ENCODE results near the gene GDPD4. TPM values are rescaled to one million over a fixed set of nuclear protein-coding genes. Genes with fewer than 3 reads are reported as not detected.

Gene GDPD4
- total and polyA plus RNA-seq, 7 donors = not detected

DNA sequence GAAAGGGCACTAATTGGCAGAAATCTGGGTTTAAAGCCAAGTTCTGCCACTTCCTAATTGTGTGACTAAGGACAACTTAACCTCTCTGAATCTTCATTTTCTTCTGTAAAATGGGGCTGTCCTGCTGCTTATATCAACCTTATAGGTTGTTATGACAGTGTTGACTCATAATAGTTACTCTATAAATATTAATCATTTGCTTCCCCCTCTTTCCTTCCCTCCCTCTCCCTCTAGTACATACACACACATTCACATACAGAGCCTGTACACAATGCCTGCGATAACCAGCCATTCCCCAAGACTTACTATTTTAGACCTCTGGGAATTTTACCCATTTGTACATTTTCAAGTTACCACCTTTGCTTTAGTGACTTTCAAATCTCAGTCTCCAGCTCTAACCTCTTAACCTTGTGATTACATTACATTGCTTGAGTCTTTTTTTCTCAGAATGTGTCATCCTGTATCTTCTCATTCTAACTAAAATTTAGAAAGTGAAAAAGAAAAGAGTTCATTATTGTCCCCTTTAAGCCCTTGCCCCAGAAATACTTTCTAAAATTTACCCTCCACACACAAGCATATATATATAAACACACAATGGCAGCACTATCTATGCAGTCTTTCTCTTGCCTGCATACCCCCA is 31.9 kb downstream of the GDPD4 start:
- H3K27ac ChIP-seq = no peak overlapping the region
- H3K27me3 ChIP-seq (ENCODE audit: insufficient read depth in 3 of 3, low read length in 2 of 3) = no peaks in the 10 kb centered on the region
- no peak for DNase-seq
- H3K9me3 ChIP-seq = no peaks in the 10 kb centered on the region
- 93 to 96% (median 96%) methylated on average over 1 of the region's 1 CpG for WGBS, 3 donors
- intact Hi-C loops (cut with DNase I) = no loop called here
- no peak overlapping the region for H3K4me3 ChIP-seq
- H3K4me1 ChIP-seq = no peaks in the 10 kb centered on the region
- TF ChIP-seq, protein P1, sequence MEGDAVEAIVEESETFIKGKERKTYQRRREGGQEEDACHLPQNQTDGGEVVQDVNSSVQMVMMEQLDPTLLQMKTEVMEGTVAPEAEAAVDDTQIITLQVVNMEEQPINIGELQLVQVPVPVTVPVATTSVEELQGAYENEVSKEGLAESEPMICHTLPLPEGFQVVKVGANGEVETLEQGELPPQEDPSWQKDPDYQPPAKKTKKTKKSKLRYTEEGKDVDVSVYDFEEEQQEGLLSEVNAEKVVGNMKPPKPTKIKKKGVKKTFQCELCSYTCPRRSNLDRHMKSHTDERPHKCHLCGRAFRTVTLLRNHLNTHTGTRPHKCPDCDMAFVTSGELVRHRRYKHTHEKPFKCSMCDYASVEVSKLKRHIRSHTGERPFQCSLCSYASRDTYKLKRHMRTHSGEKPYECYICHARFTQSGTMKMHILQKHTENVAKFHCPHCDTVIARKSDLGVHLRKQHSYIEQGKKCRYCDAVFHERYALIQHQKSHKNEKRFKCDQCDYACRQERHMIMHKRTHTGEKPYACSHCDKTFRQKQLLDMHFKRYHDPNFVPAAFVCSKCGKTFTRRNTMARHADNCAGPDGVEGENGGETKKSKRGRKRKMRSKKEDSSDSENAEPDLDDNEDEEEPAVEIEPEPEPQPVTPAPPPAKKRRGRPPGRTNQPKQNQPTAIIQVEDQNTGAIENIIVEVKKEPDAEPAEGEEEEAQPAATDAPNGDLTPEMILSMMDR (IDR thresholded peaks at IDR 0.05) = no peak
- ATAC-seq = no peak
- no peaks in the 10 kb centered on the region for H3K36me3 ChIP-seq (ENCODE audit: insufficient read depth in 1 of 2, low read depth in 1 of 2)

DNA sequence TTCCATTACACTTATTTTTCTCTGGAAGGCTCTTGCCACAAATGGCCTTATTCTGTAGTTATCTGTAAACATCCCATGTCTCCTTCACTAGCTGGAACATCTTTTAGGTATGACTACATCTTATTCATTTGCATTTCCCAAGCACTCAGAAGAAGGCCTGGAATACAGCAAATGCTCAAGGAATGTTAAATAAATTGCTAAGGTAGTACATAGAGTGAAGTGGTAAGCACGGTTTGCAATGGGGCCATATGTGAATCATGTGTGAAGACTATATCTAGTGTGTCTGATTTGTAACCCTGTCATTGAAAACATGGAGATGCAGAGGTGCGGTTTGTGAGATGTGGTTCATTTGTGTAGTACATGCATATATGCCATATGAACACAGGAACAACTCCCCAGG is 33.5 kb downstream of the GDPD4 start:
- Histone ChIP-seq H3K27me3 (ENCODE audit: insufficient read depth in 3 of 3, low read length in 2 of 3) (no peaks in the 10 kb centered on the region), H3K4me1 (no peaks in the 10 kb centered on the region), H3K9me3 (peaks cover 4% of the 10 kb centered on the region), H3K27ac (no peak overlapping the region), H3K4me3 (no peak overlapping the region), H3K36me3 (ENCODE audit: insufficient read depth in 1 of 2, low read depth in 1 of 2) (no peaks in the 10 kb centered on the region)
- intact Hi-C loops (cut with DNase I) = no loop called here
- 86 to 95% (median 92%) methylated on average over 2 of the region's 2 CpGs for WGBS, 3 donors
- ATAC-seq (no peak), DNase-seq (no peak)
- TF ChIP-seq, protein P1 (IDR thresholded peaks at IDR 0.05) = no peak

DNA sequence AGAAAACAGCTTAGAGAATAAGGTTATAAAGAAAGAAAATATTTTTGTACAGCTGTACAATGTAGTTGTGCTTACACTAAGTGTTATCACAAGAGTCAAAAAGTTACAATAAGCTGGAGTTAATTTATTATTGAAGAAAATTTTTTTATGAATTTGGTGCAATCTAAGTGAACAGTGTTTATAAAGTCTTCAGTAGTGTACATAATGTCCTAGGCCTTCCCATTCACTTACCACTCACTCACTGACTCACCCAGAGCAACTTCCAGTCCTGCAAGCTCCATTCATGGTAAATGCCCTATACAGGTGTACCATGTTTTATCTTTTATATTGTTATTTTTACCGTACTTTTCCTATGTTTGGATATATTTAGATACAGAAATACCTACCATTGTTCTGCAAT is 34.7 kb downstream of the GDPD4 start:
- no peak for ATAC-seq
- H3K4me3 ChIP-seq = no peak overlapping the region
- H3K36me3 ChIP-seq (ENCODE audit: insufficient read depth in 1 of 2, low read depth in 1 of 2) = no peaks in the 10 kb centered on the region
- H3K27ac ChIP-seq = no peak overlapping the region
- TF ChIP-seq, protein P1 (IDR thresholded peaks at IDR 0.05) = no peak
- H3K4me1 ChIP-seq = no peaks in the 10 kb centered on the region
- intact Hi-C loops (cut with DNase I) = no loop called here
- 87 to 93% (median 91%) methylated on average over 1 of the region's 1 CpG for WGBS, 3 donors
- peaks cover 13% of the 10 kb centered on the region for H3K9me3 ChIP-seq
- no peaks in the 10 kb centered on the region for H3K27me3 ChIP-seq (ENCODE audit: insufficient read depth in 3 of 3, low read length in 2 of 3)
- no peak for DNase-seq

DNA sequence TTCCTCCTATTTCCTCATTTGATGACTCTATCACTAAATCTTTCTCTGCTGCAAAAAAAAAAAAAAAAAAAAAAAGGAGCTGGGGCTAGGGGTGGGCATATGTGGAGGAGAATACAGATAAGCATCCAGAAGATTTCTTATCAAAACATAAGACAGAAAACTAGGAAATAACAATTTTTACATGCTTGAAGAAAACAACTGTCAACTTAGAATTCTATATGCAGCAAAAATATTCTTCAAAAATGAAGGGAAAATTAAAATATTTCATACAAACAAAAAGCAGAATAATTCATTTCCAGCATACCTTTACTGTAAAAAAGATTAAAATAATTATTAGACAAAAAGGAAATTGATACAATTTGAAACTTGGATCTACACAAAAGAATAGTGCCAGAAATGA is 38.7 kb downstream of the GDPD4 start:
- intact Hi-C loops (cut with DNase I) = no loop called here
- ATAC-seq (no peak), DNase-seq (no peak)

More for the DNA sequence above, 38.7 kb downstream of the GDPD4 start:
- H3K9me3 ChIP-seq = peaks cover 13% of the 10 kb centered on the region
- TF ChIP-seq, protein P1 (IDR thresholded peaks at IDR 0.05) = no peak
- H3K27me3 ChIP-seq (ENCODE audit: insufficient read depth in 3 of 3, low read length in 2 of 3) = peaks cover 0 to under 1% (median 0%) of the 10 kb centered on the region in 3 donors
- H3K27ac ChIP-seq = no peak overlapping the region
- H3K4me1 ChIP-seq = no peaks in the 10 kb centered on the region
- no peak overlapping the region for H3K4me3 ChIP-seq
- H3K36me3 ChIP-seq (ENCODE audit: insufficient read depth in 1 of 2, low read depth in 1 of 2) = no peaks in the 10 kb centered on the region

Data from psoas muscle (tissue), 8 donors.